ENCODE results near the gene CHST2. TPM values are rescaled to one million over a fixed set of nuclear protein-coding genes. Genes with fewer than 3 reads are reported as not detected.

CHST2 gene
- total RNA-seq, 1 donor from 2014 or later, result 5.9 TPM

- Histone ChIP-seq H3K27me3 (no peaks in the 10 kb centered on the region), H3K79me2 (ENCODE audit: low read depth) (no peaks in the 10 kb centered on the region), H3K27ac (no peak overlapping the region), H3K4me3 (no peak overlapping the region), H3K4me1 (no peaks in the 10 kb centered on the region), H3F3A (ENCODE audit: low read depth) (no peaks in the 10 kb centered on the region), H3K36me3 (no peaks in the 10 kb centered on the region), H2AFZ (replicated peaks) (no peak overlapping the region), H3K9ac (no peak overlapping the region), H4K20me1 (ENCODE audit: low read depth) (no peaks in the 10 kb centered on the region), H3K9me3 (ENCODE audit: low read depth) (no peaks in the 10 kb centered on the region), H3K4me2 (no peak overlapping the region)
- TF ChIP-seq EZH2 (IDR thresholded peaks at IDR 0.05) (no peak), CTCF (IDR thresholded peaks at IDR 0.05) (no peak), EZH2phosphoT487 (IDR thresholded peaks at IDR 0.05) (no peak)
- peaks cover 22% of the 10 kb centered on the region for H3K9me3 Mint-ChIP-seq
- H3K27me3 Mint-ChIP-seq (ENCODE audit: insufficient read depth, low read depth), result no peaks in the 10 kb centered on the region
- H3K36me3 Mint-ChIP-seq, result peaks cover 2% of the 10 kb centered on the region
- H3K4me1 Mint-ChIP-seq, result no peaks in the 10 kb centered on the region
- H3K4me3 Mint-ChIP-seq, result no peak overlapping the region
- no peak overlapping the region for H3K27ac Mint-ChIP-seq
- no peak for DNase-seq (ENCODE audit: low spot score)
Measured at GRCh38 chr3:143103652-143104051, 15.9 kb upstream of the CHST2 start.

GRCh38 chr3:143105170-143105569 is 14.4 kb upstream of the CHST2 start:
- peaks cover 22% of the 10 kb centered on the region for H3K9me3 Mint-ChIP-seq

DNA sequence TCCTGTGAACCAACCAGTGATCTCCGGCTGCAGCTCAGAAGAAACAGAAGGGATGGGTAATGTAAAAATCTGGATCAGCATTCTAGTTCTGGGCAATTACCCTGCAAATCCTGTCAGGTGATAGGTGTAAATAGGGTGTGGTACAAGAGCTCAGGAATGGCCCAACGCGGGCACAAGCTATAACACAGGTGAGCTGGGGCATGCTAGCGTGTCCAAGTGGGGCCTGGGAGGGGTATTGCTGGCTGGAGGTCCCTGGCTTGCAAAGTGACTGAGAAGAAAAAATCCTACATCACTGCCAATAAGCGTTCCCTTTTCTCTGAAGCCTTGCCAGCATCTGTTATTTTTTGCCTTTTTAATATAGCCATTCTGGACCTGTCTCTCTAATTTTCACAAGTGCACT is 9.7 kb upstream of the CHST2 start:
- Histone ChIP-seq H3F3A (ENCODE audit: low read depth) (no peaks in the 10 kb centered on the region), H3K27me3 (no peaks in the 10 kb centered on the region), H3K4me3 (no peak overlapping the region), H4K20me1 (ENCODE audit: low read depth) (no peaks in the 10 kb centered on the region), H3K9ac (no peak overlapping the region), H3K27ac (no peak overlapping the region), H3K36me3 (no peaks in the 10 kb centered on the region), H3K4me2 (no peak overlapping the region), H2AFZ (replicated peaks) (no peak overlapping the region), H3K9me3 (ENCODE audit: low read depth) (no peaks in the 10 kb centered on the region), H3K4me1 (no peaks in the 10 kb centered on the region), H3K79me2 (ENCODE audit: low read depth) (no peaks in the 10 kb centered on the region)
- DNase-seq (ENCODE audit: low spot score), result no peak
- Mint-ChIP-seq H3K4me1 (no peaks in the 10 kb centered on the region), H3K4me3 (no peak overlapping the region), H3K27ac (no peak overlapping the region), H3K9me3 (peaks cover 9% of the 10 kb centered on the region), H3K27me3 (ENCODE audit: insufficient read depth, low read depth) (peaks cover 2% of the 10 kb centered on the region), H3K36me3 (peaks cover 2% of the 10 kb centered on the region)
- TF ChIP-seq CTCF (IDR thresholded peaks at IDR 0.05) (no peak), EZH2phosphoT487 (IDR thresholded peaks at IDR 0.05) (no peak), EZH2 (IDR thresholded peaks at IDR 0.05) (no peak)

More at GRCh38 chr3:143105170-143105569, 14.4 kb upstream of the CHST2 start:
- H3K9ac ChIP-seq, result no peak overlapping the region
- no peaks in the 10 kb centered on the region for H3F3A ChIP-seq (ENCODE audit: low read depth)
- no peak overlapping the region for H3K27ac ChIP-seq
- no peak overlapping the region for H3K4me3 Mint-ChIP-seq
- no peaks in the 10 kb centered on the region for H3K27me3 ChIP-seq
- no peaks in the 10 kb centered on the region for H3K9me3 ChIP-seq (ENCODE audit: low read depth)
- peaks cover 2% of the 10 kb centered on the region for H3K27me3 Mint-ChIP-seq (ENCODE audit: insufficient read depth, low read depth)
- H3K27ac Mint-ChIP-seq, result no peak overlapping the region
- H4K20me1 ChIP-seq (ENCODE audit: low read depth), result no peaks in the 10 kb centered on the region
- no peaks in the 10 kb centered on the region for H3K36me3 ChIP-seq
- no peak overlapping the region for H2AFZ ChIP-seq (replicated peaks)
- no peaks in the 10 kb centered on the region for H3K4me1 Mint-ChIP-seq
- H3K4me3 ChIP-seq, result no peak overlapping the region
- H3K4me2 ChIP-seq, result no peak overlapping the region
- TF ChIP-seq EZH2phosphoT487 (IDR thresholded peaks at IDR 0.05), result no peak
- DNase-seq (ENCODE audit: low spot score), result no peak
- peaks cover 2% of the 10 kb centered on the region for H3K36me3 Mint-ChIP-seq
- no peaks in the 10 kb centered on the region for H3K79me2 ChIP-seq (ENCODE audit: low read depth)
- H3K4me1 ChIP-seq, result no peaks in the 10 kb centered on the region

- Histone ChIP-seq H3K27ac (no peak overlapping the region), H3K9me3 (ENCODE audit: low read depth) (no peaks in the 10 kb centered on the region), H2AFZ (replicated peaks) (no peak overlapping the region), H3K4me2 (no peak overlapping the region), H3K36me3 (no peaks in the 10 kb centered on the region), H3K4me3 (no peak overlapping the region), H3K9ac (no peak overlapping the region), H3K27me3 (no peaks in the 10 kb centered on the region), H3K79me2 (ENCODE audit: low read depth) (no peaks in the 10 kb centered on the region), H3F3A (ENCODE audit: low read depth) (no peaks in the 10 kb centered on the region), H3K4me1 (no peaks in the 10 kb centered on the region), H4K20me1 (ENCODE audit: low read depth) (no peaks in the 10 kb centered on the region)
- peaks cover 2% of the 10 kb centered on the region for H3K27me3 Mint-ChIP-seq (ENCODE audit: insufficient read depth, low read depth)
- H3K4me3 Mint-ChIP-seq, result no peak overlapping the region
- H3K27ac Mint-ChIP-seq, result no peak overlapping the region
- peaks cover 5% of the 10 kb centered on the region for H3K9me3 Mint-ChIP-seq
- H3K36me3 Mint-ChIP-seq, result peaks cover 2% of the 10 kb centered on the region
- TF ChIP-seq EZH2phosphoT487 (IDR thresholded peaks at IDR 0.05) (no peak), CTCF (IDR thresholded peaks at IDR 0.05) (no peak), EZH2 (IDR thresholded peaks at IDR 0.05) (no peak)
- H3K4me1 Mint-ChIP-seq, result no peaks in the 10 kb centered on the region
- DNase-seq (ENCODE audit: low spot score), result no peak
Measured at GRCh38 chr3:143110371-143110770, 9.2 kb upstream of the CHST2 start.
